Body of pancreas (tissue), 4 donors: Measurements from ENCODE around the gene AGBL4.

Experiments
- CTCF ChIP-seq, 7 experiments: fragments of 450-650 bp in 4 of 7; fragments of 200-600 bp in 3 of 7; sonication (generic) in 3 of 7; IDR thresholded peaks; one replicate each; pipeline ENCODE4 v1.5.1; 2016 to 2019; ENCODE audit warnings: antibody characterized with exemption in 7 of 7
- POLR2A ChIP-seq, 3 donors: fragments of 450-650 bp; IDR thresholded peaks; one replicate each; pipeline ENCODE4 v1.6.1; 2016; ENCODE audit warnings: antibody characterized with exemption in 3 of 3, mild to moderate bottlenecking in 2 of 3

DNA sequence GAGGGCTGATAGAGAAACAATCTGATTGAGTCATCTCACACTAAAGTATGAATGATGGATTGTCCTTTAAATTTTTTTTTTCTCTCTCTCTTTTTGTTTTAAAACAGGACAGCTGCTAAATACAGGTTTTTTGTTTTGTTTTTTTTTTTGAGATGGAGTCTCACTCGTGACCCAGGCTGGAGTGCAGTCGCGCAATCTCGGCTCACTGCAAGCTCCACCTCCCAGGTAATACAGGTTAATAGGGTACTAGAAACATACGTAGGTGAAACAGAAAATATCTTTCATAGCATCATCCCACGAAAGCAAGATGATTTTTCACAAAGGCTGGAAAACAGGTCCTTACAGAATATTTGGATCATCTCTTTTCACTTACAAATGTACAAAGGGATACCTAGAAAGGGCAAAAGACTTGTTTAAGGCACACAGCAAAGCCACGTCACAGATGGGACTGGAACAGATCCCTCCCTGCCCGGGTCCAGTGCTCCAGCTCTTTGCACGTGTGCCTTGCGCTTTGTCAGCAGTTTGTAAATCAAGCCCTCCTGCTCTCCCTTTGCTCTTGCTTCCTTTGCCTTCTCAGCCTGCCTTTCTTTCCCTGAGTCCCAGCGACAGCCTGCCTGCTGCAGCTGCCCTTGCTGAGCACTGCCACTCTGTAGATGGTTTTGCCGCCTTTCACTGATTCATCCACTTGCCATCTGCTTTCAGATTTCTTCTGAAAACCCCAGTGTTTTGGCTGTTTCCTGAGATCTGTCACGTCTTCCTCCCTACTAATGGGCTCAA is 1075.8 kb downstream of the AGBL4 start:
- TF ChIP-seq POLR2A (IDR thresholded peaks at IDR 0.05) (no peak), CTCF (IDR thresholded peaks at IDR 0.05) (no peak)
